ENCODE measurements around the gene NPVF. TPM values are rescaled to one million over a fixed set of nuclear protein-coding genes. Genes with fewer than 3 reads are reported as not detected.

Gene NPVF, protein sequence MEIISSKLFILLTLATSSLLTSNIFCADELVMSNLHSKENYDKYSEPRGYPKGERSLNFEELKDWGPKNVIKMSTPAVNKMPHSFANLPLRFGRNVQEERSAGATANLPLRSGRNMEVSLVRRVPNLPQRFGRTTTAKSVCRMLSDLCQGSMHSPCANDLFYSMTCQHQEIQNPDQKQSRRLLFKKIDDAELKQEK
- polyA plus RNA-seq (2013, experiment 1 of 2), result not detected
- polyA plus RNA-seq (2013, experiment 2 of 2), result not detected

DNA sequence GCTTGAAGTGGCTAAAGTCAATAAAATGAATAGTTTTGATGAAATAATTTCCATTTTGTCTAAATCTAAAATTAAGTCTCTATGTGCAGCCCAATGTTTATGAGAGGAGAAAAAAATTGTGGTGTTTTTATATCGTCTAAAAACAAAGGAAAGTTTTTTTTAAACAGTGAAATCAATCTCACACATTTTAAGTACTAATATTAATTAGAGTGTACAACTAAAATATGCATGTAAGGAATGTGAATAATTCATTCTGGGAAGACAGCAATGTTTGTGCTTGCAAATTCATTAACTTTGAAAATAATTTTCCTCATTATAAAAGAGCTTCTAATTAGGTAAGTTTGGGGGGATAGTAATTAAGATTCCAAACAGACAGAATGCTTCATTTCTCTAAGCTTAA lies at the start of gene NPVF:
Gene NPVF (minus strand): TSS at position 101 of the 400 bp plus-strand sequence. CDS start 47 bp downstream, at position 54.
- Histone ChIP-seq H3K9me3 (ENCODE audit: insufficient read depth, low read depth, low read length) (no peaks in the 10 kb centered on the region), H3K4me1 (ENCODE audit: insufficient read depth, low read length) (no peaks in the 10 kb centered on the region), H3K4me3 (ENCODE audit: low read length) (no peak within 1 kb of the TSS), H3K36me3 (ENCODE audit: insufficient read depth, low read length) (no peaks in the 10 kb centered on the region), H3K27me3 (ENCODE audit: insufficient read depth, low read length) (no peaks in the 10 kb centered on the region), H3K9ac (ENCODE audit: low read depth, low read length) (no peak within 1 kb of the TSS), H3K27ac (ENCODE audit: low read depth, low read length) (no peak within 1 kb of the TSS)
- no CpG with 5 or more reads among the region's 1 CpG for WGBS

DNA sequence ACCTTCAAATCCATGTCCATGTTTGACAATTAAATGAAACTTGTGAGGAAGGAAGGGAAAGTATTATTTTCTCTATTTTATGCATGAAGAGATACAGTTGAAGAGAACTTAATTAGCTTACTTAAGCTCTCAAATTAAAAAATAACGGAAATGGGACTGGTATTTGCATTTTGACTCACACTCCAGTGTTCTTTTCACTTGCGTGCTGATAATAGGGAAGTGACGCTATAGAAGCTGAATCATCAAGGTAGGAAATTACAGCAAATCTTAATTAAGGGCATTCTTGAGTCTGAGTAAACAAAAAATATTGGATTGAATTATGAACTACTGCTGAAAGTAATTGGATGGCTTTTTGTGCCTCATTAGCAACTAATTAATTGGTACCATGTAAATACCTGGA lies 44.0 kb upstream of the NPVF start:
- WGBS, result 100% methylated on average over 3 of the region's 3 CpGs
- H3K27ac ChIP-seq (ENCODE audit: low read depth, low read length), result no peak overlapping the region
- H3K36me3 ChIP-seq (ENCODE audit: insufficient read depth, low read length), result no peaks in the 10 kb centered on the region
- H3K4me1 ChIP-seq (ENCODE audit: insufficient read depth, low read length), result no peaks in the 10 kb centered on the region
- no peaks in the 10 kb centered on the region for H3K27me3 ChIP-seq (ENCODE audit: insufficient read depth, low read length)
- no peaks in the 10 kb centered on the region for H3K9me3 ChIP-seq (ENCODE audit: insufficient read depth, low read depth, low read length)
- no peak overlapping the region for H3K9ac ChIP-seq (ENCODE audit: low read depth, low read length)
- H3K4me3 ChIP-seq (ENCODE audit: low read length), result no peak overlapping the region

DNA sequence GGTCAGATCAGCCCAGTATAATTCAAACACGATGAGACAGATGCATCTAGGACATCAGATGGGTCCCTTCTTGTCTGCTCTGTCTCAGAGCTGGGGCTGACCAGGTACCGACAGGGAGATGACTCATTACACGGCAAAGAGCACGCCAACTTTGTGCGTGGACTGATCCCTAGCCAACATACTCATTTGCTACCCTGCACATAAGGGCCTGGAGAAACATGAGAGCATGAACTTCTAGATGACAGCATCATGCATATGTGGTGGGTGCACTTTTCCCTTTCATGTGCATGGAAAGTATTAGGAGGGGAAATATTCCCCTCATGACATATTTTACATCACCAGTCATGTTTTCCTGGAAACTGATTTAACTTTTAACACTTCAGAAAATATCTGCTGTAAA lies 35.1 kb upstream of the NPVF start:
- no peaks in the 10 kb centered on the region for H3K9me3 ChIP-seq (ENCODE audit: insufficient read depth, low read depth, low read length)
- H3K4me3 ChIP-seq (ENCODE audit: low read length), result no peak overlapping the region
- no peaks in the 10 kb centered on the region for H3K27me3 ChIP-seq (ENCODE audit: insufficient read depth, low read length)
- peaks cover 12% of the 10 kb centered on the region; the same call in 1 of the 2 replicates for H3K4me1 ChIP-seq (ENCODE audit: insufficient read depth, low read length)
- no peak overlapping the region for H3K27ac ChIP-seq (ENCODE audit: low read depth, low read length)
- WGBS, result 97% methylated on average over 5 of the region's 5 CpGs
- H3K36me3 ChIP-seq (ENCODE audit: insufficient read depth, low read length), result no peaks in the 10 kb centered on the region
- H3K9ac ChIP-seq (ENCODE audit: low read depth, low read length), result no peak overlapping the region

DNA sequence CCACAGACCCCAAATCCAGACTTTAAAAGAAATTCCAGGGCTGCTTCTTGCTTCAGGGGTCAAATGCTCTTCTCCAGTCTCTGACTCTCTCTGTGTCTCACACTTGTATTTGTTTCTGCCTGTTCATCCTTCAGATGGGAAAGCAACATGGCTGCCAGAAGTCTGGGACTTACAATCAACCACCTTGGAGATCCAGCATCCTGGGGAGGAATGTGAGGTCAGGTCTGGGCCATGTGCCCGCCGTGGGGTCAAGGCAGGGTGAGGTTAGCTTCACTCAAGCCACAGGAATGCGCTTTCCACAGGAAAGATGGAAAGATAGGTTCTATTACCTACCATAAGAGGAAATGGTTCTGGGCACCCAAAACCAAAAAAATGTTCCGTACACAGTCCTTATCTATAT lies 34.3 kb upstream of the NPVF start:
- Histone ChIP-seq H3K27ac (ENCODE audit: low read depth, low read length) (no peak overlapping the region), H3K9ac (ENCODE audit: low read depth, low read length) (no peak overlapping the region), H3K9me3 (ENCODE audit: insufficient read depth, low read depth, low read length) (no peaks in the 10 kb centered on the region), H3K36me3 (ENCODE audit: insufficient read depth, low read length) (no peaks in the 10 kb centered on the region), H3K4me3 (ENCODE audit: low read length) (no peak overlapping the region), H3K4me1 (ENCODE audit: insufficient read depth, low read length) (peaks cover 12% of the 10 kb centered on the region; the same call in 1 of the 2 replicates), H3K27me3 (ENCODE audit: insufficient read depth, low read length) (no peaks in the 10 kb centered on the region)
- 97% methylated on average over 2 of the region's 4 CpGs for WGBS

DNA sequence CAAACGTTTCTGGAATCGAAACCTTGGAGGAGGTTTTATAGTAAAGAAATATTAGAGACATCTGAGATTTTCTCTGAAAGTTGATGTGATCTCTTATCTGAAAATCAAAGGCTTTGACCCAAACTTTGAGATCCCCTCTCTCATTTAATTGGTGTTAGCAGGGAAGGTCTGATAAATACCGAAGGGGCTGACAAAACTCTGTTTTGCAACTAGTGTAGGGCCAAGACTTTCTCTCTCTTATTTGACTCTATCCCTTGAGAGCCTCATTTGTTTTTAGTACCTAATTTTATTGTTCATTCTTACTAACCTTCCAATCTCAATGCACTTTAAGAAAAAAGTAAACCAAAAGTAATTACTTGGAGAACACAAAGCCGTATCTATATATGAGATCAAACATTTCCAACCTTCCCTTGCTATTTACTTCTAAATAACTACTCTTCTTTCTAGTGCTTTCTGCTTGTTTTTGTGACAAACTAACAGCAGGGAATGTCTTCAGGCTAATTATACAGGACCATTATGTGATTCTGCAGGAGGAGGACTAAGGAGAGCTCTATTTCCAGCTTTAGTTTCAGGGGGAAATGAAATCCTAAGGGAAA lies 33.4 kb upstream of the NPVF start:
- 88% methylated on average over 4 of the region's 4 CpGs for WGBS
- Histone ChIP-seq H3K4me3 (ENCODE audit: low read length) (no peak overlapping the region), H3K9me3 (ENCODE audit: insufficient read depth, low read depth, low read length) (no peaks in the 10 kb centered on the region), H3K4me1 (ENCODE audit: insufficient read depth, low read length) (peaks cover 12% of the 10 kb centered on the region; the same call in 1 of the 2 replicates), H3K27ac (ENCODE audit: low read depth, low read length) (no peak overlapping the region), H3K9ac (ENCODE audit: low read depth, low read length) (no peak overlapping the region), H3K36me3 (ENCODE audit: insufficient read depth, low read length) (no peaks in the 10 kb centered on the region), H3K27me3 (ENCODE audit: insufficient read depth, low read length) (no peaks in the 10 kb centered on the region)

DNA sequence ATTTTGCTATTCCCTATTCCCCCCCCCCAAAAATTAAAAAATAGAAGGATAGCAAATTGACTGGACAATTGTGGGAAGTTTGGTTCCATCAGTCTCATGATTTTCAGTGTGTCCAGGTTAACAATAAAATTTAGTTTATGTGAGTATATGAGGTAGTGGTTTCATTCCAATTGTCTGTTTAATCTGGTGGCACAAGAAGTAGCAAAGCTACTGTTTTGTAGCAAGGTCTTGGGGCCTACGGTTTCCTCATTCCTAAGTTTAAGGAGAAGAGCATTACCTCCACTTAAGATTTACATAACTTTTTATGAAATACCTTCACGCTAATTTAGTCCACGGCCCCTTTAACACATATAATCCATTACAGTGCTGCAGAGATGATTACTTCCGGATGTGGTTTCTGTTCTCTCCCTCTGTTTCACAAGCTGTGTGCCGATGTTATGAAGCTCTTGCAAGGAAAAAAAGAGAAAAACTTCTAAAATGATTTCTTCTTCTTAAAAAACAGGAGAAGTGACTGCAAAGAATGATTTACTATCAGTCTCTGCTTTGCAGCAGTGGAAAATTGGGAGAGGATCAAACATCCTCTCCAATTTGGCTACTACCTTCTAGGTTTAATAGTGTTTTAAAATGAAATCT lies 32.7 kb upstream of the NPVF start:
- Histone ChIP-seq H3K4me1 (ENCODE audit: insufficient read depth, low read length) (peaks cover 12% of the 10 kb centered on the region; the same call in 1 of the 2 replicates), H3K4me3 (ENCODE audit: low read length) (no peak overlapping the region), H3K9ac (ENCODE audit: low read depth, low read length) (no peak overlapping the region), H3K27me3 (ENCODE audit: insufficient read depth, low read length) (no peaks in the 10 kb centered on the region), H3K9me3 (ENCODE audit: insufficient read depth, low read depth, low read length) (no peaks in the 10 kb centered on the region), H3K27ac (ENCODE audit: low read depth, low read length) (no peak overlapping the region), H3K36me3 (ENCODE audit: insufficient read depth, low read length) (no peaks in the 10 kb centered on the region)
- 68% methylated on average over 4 of the region's 5 CpGs for WGBS

DNA sequence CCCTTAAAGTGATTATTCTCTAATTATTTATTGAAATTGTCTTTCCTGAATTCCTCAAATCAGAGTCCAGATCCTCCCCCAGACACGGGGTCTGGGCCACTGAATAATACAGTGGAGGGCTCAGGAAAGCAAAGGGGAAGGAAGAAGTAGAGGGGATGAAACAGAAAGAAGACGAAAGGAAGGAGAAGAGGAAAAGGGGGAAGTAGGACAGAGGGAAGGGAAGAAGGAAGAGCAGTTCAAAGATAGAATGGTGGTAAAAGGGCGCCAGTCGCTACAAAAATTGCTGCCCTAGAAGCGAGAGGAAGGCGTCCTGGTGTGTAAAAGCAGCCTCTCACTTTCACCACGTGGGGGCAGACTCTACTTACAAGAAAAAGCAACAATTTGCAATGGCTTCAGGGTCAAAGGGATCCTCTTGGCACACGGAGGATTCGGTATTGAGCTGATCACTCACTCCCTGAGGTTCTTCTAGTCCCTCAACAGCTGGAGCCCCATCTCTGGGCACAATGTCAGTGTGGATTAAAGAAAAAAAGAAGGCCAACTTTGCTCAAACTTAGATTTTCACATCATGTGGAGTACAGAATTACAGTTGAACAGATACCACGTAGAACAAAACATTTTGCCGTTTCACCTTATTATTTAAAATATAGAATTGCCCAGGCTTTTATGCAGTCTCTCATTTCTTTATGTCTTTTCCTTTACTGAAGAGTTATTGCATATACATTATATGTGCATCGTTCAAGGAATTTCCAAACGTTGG lies 31.4 kb upstream of the NPVF start:
- H3K36me3 ChIP-seq (ENCODE audit: insufficient read depth, low read length), result no peaks in the 10 kb centered on the region
- no peak overlapping the region for H3K27ac ChIP-seq (ENCODE audit: low read depth, low read length)
- no peaks in the 10 kb centered on the region for H3K9me3 ChIP-seq (ENCODE audit: insufficient read depth, low read depth, low read length)
- H3K4me3 ChIP-seq (ENCODE audit: low read length), result no peak overlapping the region
- no peak overlapping the region for H3K9ac ChIP-seq (ENCODE audit: low read depth, low read length)
- H3K27me3 ChIP-seq (ENCODE audit: insufficient read depth, low read length), result no peaks in the 10 kb centered on the region
- H3K4me1 ChIP-seq (ENCODE audit: insufficient read depth, low read length), result peaks cover 14% of the 10 kb centered on the region; the same call in 1 of the 2 replicates
- 44% methylated on average over 13 of the region's 13 CpGs for WGBS

DNA sequence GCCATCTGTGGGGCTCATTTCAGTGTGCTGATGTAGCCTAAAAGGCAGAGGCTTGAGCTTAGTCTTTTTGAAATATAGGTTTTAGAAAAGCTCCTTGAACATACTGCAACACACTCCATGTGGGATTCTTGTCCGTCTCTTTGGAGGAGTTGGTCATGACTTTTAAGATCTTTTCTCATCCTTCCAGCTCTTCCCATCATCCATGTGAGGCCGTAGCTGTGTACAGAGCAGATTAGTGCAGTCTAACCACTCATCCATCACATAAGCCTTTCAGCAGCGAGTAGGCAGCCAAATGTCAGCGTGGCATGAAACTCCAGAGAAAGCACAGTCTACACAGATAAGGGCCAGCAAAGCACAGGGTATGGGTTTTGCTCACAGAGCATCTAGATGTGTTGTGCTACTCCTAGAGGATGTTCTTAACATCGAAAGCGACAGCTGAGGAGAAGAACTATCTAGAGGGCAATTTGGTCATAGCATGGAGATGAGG lies 28.1 kb upstream of the NPVF start:
- no peak overlapping the region for H3K9ac ChIP-seq (ENCODE audit: low read depth, low read length)
- no peaks in the 10 kb centered on the region for H3K27me3 ChIP-seq (ENCODE audit: insufficient read depth, low read length)
- H3K9me3 ChIP-seq (ENCODE audit: insufficient read depth, low read depth, low read length), result no peaks in the 10 kb centered on the region
- WGBS, result 96% methylated on average over 6 of the region's 6 CpGs
- peaks cover 8% of the 10 kb centered on the region; the same call in 1 of the 2 replicates for H3K4me1 ChIP-seq (ENCODE audit: insufficient read depth, low read length)
- H3K4me3 ChIP-seq (ENCODE audit: low read length), result no peak overlapping the region
- H3K36me3 ChIP-seq (ENCODE audit: insufficient read depth, low read length), result no peaks in the 10 kb centered on the region
- no peak overlapping the region for H3K27ac ChIP-seq (ENCODE audit: low read depth, low read length)

DNA sequence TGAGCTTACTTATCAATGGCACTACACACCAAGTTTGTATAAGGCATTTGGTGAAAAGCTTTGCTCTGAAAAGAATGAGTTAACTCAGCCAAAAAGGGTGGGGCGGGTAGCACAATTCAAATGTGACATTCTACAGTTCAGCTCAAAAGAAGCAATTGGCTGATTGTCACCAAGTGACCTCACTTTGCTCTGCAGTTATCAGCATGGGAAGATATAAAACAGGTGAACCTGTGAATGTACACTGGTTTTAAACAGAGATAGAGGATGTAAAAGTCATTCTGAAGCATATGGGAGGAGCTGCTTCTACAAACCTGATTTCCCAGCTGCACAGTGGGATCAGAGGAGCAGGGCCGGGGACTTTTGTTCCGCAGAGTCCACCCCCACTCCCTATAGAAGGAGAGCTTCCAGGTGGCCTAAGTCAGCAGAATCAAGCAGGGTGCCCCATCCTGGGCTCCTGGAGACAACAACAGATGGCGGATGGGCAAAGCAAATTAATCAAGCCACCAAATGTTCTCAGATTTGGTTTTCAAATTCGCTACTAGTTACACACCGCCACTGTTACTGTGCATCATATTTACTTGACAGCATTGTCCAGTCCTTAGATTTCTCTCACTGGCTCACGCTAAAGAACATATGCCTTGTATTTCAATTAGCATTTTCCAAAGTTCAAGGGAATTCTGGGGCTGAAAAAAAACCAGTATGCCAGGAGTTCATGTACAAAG lies 27.5 kb upstream of the NPVF start:
- no peaks in the 10 kb centered on the region for H3K36me3 ChIP-seq (ENCODE audit: insufficient read depth, low read length)
- H3K27ac ChIP-seq (ENCODE audit: low read depth, low read length), result no peak overlapping the region
- no peak overlapping the region for H3K9ac ChIP-seq (ENCODE audit: low read depth, low read length)
- no peak overlapping the region for H3K4me3 ChIP-seq (ENCODE audit: low read length)
- H3K4me1 ChIP-seq (ENCODE audit: insufficient read depth, low read length), result peaks cover 6% of the 10 kb centered on the region; the same call in 1 of the 2 replicates
- no peaks in the 10 kb centered on the region for H3K9me3 ChIP-seq (ENCODE audit: insufficient read depth, low read depth, low read length)
- H3K27me3 ChIP-seq (ENCODE audit: insufficient read depth, low read length), result no peaks in the 10 kb centered on the region
- 92% methylated on average over 7 of the region's 7 CpGs for WGBS

DNA sequence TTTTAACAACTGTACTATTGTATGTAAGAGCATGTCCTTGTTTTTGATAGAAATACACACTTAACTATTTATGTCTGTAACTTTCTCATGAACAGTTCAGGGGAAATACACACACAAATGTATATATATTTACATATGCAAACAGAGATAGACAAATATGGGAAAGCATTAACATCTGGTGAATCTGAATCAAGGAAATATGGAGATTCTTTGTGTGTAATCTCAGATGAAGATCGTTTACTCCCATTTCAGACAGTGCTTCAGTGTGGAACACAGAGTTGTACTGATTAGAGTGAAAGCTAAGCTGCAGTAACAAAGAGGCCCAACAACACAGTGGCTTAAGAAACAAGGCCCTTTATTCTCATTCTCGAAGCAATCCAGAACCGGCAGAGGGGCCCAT lies 26.3 kb upstream of the NPVF start:
- Histone ChIP-seq H3K9me3 (ENCODE audit: insufficient read depth, low read depth, low read length) (no peaks in the 10 kb centered on the region), H3K4me1 (ENCODE audit: insufficient read depth, low read length) (peaks cover 2% of the 10 kb centered on the region; the same call in 1 of the 2 replicates), H3K4me3 (ENCODE audit: low read length) (no peak overlapping the region), H3K27ac (ENCODE audit: low read depth, low read length) (no peak overlapping the region), H3K27me3 (ENCODE audit: insufficient read depth, low read length) (no peaks in the 10 kb centered on the region), H3K36me3 (ENCODE audit: insufficient read depth, low read length) (no peaks in the 10 kb centered on the region), H3K9ac (ENCODE audit: low read depth, low read length) (no peak overlapping the region)
- 93% methylated on average over 3 of the region's 3 CpGs for WGBS

Data from HUES64 (cell line).